GM18520 (cell line): ENCODE results near the gene SAMD11.

Experiments used
- ATAC-seq: cut with Tn5 transposase; IDR thresholded peaks from one replicate; pipeline ENCODE4 v1.9.1; 2021; ENCODE audit not compliant: unreplicated experiment

The SAMD11 gene

GRCh38 chr1:932173-932510 is 8.4 kb downstream of the SAMD11 start:
- no peak for ATAC-seq

- ATAC-seq: no peak
Observed at GRCh38 chr1:932776-933602, 9.3 kb downstream of the SAMD11 start.

DNA sequence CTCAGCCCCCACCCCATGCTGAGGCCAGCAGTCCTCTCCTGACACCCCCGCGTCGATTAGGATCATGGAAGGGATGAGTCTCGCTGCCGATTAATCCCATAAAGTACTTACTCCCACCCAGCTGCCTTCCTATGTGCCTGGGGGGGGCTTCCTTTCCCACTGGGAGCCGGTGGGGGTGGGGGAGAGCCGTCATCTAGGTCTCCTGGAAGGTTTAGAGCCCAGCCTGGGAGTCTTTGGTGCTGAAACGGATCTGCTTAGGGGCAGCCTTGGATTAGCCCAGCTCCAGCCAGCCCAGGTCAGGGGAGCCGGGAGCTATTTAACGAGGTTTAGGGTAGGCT is 9.8 kb downstream of the SAMD11 start:
- ATAC-seq: no peak

- ATAC-seq: no peak
Observed at GRCh38 chr1:934991-935750, 11.4 kb downstream of the SAMD11 start.

DNA sequence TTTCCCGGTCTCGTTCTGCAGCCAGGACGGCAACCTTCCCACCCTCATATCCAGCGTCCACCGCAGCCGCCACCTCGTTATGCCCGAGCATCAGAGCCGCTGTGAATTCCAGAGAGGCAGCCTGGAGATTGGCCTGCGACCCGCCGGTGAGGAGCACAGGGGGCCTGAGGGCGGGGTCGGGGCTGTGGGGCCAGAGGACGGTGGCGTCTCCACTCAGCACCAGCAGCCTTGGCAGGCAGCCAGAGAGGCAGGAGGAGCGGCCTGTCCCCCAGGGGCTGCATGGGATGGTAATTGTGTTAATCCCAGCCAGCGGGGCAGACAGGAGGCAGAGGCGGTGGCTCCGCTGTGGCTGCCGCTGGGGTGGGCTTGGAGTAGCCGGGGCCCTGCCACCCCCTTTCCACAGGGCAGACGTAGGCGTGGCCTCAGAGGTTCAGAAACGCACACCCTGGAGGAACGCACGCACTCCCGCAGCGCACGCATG is 12.1 kb downstream of the SAMD11 start:
- ATAC-seq: no peak

DNA sequence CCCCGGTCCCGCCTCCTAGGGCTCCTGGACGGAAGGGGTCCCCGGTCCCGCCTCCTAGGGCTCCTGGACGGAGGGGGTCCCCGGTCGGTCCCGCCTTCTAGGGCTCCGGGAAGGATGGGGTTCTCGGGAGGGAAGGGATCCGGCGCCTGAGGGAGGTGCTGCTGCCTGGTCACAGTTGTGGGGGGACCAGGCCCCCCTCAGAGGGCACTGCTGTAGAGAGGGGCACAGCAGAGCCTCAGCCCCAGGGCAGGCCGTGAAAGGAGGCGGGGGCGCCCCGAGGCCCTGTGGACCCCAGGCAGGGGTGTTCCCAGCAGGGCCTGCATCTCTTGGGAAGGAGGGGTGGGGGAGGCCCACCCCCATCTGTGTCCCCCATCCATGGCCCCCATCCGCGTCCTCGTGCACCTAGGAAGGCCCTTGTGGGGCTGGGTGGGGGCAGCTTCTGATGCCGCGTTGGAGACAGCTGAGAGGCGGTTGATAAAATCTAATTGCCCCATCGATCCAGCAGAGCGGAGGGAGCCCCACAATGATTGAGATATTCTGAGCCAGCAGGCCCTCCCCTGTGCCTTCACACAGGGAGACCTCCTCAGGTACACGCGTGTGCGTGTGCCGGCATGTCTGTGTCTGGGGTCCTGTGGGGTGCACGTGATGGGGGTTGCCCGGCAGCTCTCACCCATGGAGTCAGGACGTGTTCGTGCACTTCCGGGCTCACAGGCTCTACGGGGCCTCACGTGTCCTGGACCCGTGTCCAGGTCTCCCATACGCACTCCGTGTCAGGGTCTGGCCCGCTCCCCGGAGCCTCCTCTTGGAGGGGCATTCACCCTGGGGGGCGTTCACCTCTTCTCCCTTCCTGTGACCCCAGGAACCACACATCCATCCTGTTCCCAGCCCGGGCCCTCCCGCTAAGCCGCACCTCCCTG is 12.9 kb downstream of the SAMD11 start:
- ATAC-seq: no peak

DNA sequence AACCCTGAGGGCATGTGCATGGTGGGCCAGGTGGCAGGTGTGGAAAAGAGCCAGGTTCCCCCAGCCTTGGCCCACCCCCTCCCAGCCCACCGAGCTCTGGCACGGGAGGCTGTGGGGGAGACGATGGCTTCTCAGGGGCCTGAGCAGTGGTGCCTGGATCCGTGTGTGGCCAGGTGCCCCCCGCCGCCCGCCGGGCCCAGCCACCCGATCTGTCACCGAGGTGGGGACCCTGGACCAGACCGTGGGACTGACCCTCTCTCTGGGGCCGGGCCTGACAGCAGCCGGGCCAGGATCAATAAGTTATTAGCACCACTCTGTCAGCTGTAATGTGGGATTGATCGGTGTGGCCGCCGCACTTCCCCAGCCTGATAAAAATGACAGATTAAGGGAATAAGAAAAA is 13.8 kb downstream of the SAMD11 start:
- no peak for ATAC-seq

- no peak for ATAC-seq
Observed at GRCh38 chr1:938088-938683, 14.5 kb downstream of the SAMD11 start.

GRCh38 chr1:938711-939489 is 15.2 kb downstream of the SAMD11 start:
- ATAC-seq: no peak

GRCh38 chr1:939511-940106 is 15.9 kb downstream of the SAMD11 start:
- no peak for ATAC-seq

- no peak for ATAC-seq
Observed at GRCh38 chr1:940107-941014, 16.6 kb downstream of the SAMD11 start.

DNA sequence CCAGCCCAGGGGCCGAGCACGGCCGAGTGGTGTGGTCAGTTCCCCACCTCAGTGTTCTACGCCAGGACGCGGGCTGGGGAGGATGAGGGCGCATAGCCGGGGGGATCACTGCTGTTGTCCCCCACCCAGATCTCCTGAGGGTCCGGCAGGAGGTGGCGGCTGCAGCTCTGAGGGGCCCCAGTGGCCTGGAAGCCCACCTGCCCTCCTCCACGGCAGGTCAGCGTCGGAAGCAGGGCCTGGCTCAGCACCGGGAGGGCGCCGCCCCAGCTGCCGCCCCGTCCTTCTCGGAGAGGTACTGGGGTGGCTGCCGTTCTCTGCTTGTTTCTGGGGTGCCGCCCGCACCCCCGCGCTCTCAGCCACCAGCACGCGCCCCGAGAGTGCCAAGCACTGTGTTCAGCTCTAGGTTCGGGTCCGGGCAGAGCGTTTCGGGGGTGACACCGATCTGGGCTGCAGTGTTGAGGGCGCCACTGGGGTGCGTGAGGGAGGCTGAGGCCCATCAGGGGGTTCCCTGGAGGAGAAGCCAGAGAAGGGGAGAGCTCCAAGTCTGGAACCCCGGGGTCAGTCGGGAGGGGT is 17.4 kb downstream of the SAMD11 start:
- ATAC-seq: no peak

- ATAC-seq: no peak
Observed at GRCh38 chr1:941588-942383, 18.1 kb downstream of the SAMD11 start.

- ATAC-seq: no peak
Observed at GRCh38 chr1:942411-942821, 18.7 kb downstream of the SAMD11 start.

GRCh38 chr1:942864-943533 is 19.3 kb downstream of the SAMD11 start:
- no peak for ATAC-seq

DNA sequence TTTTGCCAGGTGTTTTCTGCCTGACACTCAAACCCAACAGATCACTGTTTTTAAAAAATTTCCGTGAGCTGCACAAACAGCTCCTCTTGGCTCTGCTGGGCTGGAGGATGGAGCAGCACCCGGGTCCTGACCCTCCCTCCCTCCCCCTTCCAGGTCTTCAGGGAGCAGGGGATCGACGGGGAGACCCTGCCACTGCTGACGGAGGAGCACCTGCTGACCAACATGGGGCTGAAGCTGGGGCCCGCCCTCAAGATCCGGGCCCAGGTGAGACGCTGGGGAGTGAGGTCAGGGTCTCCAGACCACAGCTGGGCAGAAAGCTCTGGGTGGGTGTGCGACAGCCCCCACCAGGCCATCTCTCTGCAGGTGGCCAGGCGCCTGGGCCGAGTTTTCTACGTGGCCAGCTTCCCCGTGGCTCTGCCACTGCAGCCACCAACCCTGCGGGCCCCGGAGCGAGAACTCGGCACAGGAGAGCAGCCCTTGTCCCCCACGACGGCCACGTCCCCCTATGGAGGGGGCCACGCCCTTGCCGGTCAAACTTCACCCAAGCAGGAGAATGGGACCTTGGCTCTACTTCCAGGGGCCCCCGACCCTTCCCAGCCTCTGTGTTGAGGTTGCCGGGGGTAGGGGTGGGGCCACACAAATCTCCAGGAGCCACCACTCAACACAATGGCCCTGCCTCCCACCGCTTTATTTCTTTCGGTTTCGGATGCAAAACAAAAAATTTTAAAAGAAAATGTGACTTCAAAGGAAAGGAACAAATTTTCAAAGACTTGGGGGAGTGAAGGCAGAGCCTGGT is 20.0 kb downstream of the SAMD11 start:
- ATAC-seq: no peak
